CD8-positive, alpha-beta memory T cell (primary cell): Measurements from ENCODE around the gene RPUSD1. TPM values are rescaled to one million over a fixed set of nuclear protein-coding genes. Genes with fewer than 3 reads are reported as not detected.

Experiments used
- CTCF ChIA-PET: fragments of 350-600 bp; sonication (Branson Sonifier 250); formaldehyde crosslinking; loops from one replicate; lab custom pipeline; 2021; ENCODE audit warnings: antibody characterized with exemption; lab: Charles Lee
- POLR2A ChIA-PET: fragments of 350-600 bp; sonication (Branson Sonifier 250); formaldehyde crosslinking; loops from one replicate; lab custom pipeline; 2021; ENCODE audit warnings: antibody characterized with exemption; lab: Charles Lee
- DNase-seq, 5 donors: peaks; one replicate each; pipeline versions ENCODE4 v3.0.0 to v3.0.0-alpha.2; 2020 to 2022; ENCODE audit warnings: mixed read lengths in 1 of 5
- H3K27ac ChIP-seq: one replicate; pipeline ENCODE4 v1.7.0; 2013; ENCODE audit warnings: low read depth, mild to moderate bottlenecking, low read length, moderate library complexity
- H3K27me3 ChIP-seq: 2 replicates; pipeline ENCODE4 v1.7.0; 2013; ENCODE audit warnings: low read length, mild to moderate bottlenecking; ENCODE audit not compliant: insufficient read depth, poor library complexity, severe bottlenecking
- H3K36me3 ChIP-seq: 2 replicates; pipeline ENCODE4 v1.7.0; 2013; ENCODE audit warnings: mild to moderate bottlenecking, low read length, moderate library complexity; ENCODE audit not compliant: insufficient read depth
- H3K4me1 ChIP-seq: 2 replicates; pipeline ENCODE4 v1.7.0; 2013; ENCODE audit warnings: mild to moderate bottlenecking, low read length, moderate library complexity; ENCODE audit not compliant: insufficient read depth
- H3K4me3 ChIP-seq: 2 replicates; pipeline ENCODE4 v1.7.0; 2013; ENCODE audit warnings: mild to moderate bottlenecking, low read length
- H3K9me3 ChIP-seq: 2 replicates; pipeline ENCODE4 v1.7.0; 2013; ENCODE audit warnings: mild to moderate bottlenecking, low read length
- H3K27ac Mint-ChIP-seq, 8 donors: one replicate each; pipeline ENCODE4 v1.8.0; 2020 to 2021; ENCODE audit warnings: mixed read lengths in 8 of 8, mild to moderate bottlenecking in 6 of 8, inconsistent platforms in 3 of 8, moderate library complexity in 3 of 8
- H3K27me3 Mint-ChIP-seq, 2 donors: one replicate each; pipeline ENCODE4 v1.8.0; 2020 to 2021; ENCODE audit warnings: mixed read lengths in 2 of 2, mild to moderate bottlenecking in 1 of 2, moderate library complexity in 1 of 2
- H3K36me3 Mint-ChIP-seq, 3 donors: one replicate each; pipeline ENCODE4 v1.8.0; 2020 to 2021; ENCODE audit warnings: mixed read lengths in 3 of 3, inconsistent platforms in 1 of 3, mild to moderate bottlenecking in 1 of 3
- H3K4me1 Mint-ChIP-seq, 3 donors: one replicate each; pipeline ENCODE4 v1.8.0; 2020 to 2021; ENCODE audit warnings: mixed read lengths in 3 of 3, inconsistent platforms in 1 of 3, mild to moderate bottlenecking in 1 of 3
- H3K4me3 Mint-ChIP-seq, 7 donors: one replicate each; pipeline ENCODE4 v1.8.0; 2020 to 2021; ENCODE audit warnings: mixed read lengths in 7 of 7, mild to moderate bottlenecking in 6 of 7, moderate library complexity in 4 of 7, inconsistent platforms in 2 of 7
- H3K9me3 Mint-ChIP-seq, 5 donors: one replicate each; pipeline ENCODE4 v1.8.0; 2020 to 2022; ENCODE audit warnings: mixed read lengths in 5 of 5, mild to moderate bottlenecking in 3 of 5, moderate library complexity in 2 of 5, inconsistent platforms in 1 of 5
- polyA plus RNA-seq: library from polyadenylated mRNA; unstranded; fragments of 300-500 nt; fragmentation: Illumina TruSeq; gene quantifications from one replicate; pipeline ENCODE4 v1.2.3, GENCODE V29; 2021
- total RNA-seq, 2 experiments: library from RNA; stranded (reverse); gene quantifications; one replicate each; pipeline ENCODE4 v1.2.3, GENCODE V29; 2021

The RPUSD1 gene
- total and polyA plus RNA-seq, 3 experiments from 2014 or later: 34.2 to 44.5 (median 40.2) TPM

GRCh38 chr16:805474-805873 is 17.3 kb upstream of the RPUSD1 start:
- H3K36me3 Mint-ChIP-seq: peaks cover 0 to 3% (median 0%) of the 10 kb centered on the region in 3 donors
- Histone ChIP-seq H3K27me3 (peaks cover 6% of the 10 kb centered on the region), H3K9me3 (no peaks in the 10 kb centered on the region), H3K36me3 (no peaks in the 10 kb centered on the region), H3K4me3 (no peak overlapping the region), H3K4me1 (peaks cover 7% of the 10 kb centered on the region), H3K27ac (no peak overlapping the region)
- H3K9me3 Mint-ChIP-seq: no peaks in the 10 kb centered on the region
- H3K4me1 Mint-ChIP-seq: peaks cover 11 to 15% (median 12%) of the 10 kb centered on the region in 3 donors
- H3K27ac Mint-ChIP-seq: no peak overlapping the region
- peaks cover 10 to 12% of the 10 kb centered on the region in 2 donors for H3K27me3 Mint-ChIP-seq
- no peak overlapping the region for H3K4me3 Mint-ChIP-seq
- no peak for DNase-seq
- POLR2A ChIA-PET: no interaction called here
- CTCF ChIA-PET: interaction anchor here (1.4 kb wide), 1 partner anchor 19 kb away, joined by 3 read pairs; no protein-coding TSS in a partner anchor

DNA sequence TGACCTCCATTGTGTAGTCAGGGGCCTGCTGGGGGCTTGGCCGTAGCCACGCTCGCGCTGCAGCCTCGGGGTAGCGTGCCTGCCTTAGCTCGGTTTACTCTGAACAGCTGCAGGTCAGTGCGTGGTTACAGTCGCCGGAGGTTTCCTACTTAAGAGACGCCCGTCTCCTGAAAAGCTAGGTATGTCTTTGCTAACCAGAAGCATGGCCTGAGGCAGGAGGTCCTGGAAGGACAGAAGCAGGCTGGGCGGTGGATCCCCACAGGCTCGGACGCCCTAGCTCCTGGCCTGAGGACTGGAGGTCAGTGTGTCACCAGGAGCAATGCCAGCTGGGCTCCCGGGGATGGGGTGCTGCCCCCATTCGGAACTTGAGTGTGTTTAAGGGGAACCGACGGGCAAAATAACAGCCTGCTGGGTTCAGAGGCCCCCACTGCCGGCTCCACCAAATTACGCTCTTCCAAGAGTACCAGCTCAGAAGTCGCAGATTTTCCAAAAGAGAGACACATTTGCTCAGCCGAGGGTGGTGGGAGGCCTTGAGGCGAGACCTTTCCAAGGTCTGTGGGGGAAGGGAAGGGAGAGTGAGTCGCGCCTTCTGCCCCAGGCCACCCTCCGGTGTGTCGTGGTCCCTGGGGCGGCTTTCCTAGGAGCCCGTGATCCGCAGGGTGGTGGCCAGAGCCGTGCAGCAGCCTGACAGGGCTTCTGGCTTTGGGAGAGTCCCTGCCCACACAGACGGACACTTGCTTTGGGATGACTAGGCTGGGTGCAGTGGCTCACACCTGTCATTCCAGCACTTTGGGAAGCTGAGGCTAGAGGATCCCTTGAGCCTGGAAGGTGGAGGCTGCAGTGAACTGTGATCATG is 16.2 kb upstream of the RPUSD1 start:
- Histone ChIP-seq H3K27ac (no peak overlapping the region), H3K4me1 (peaks cover 7% of the 10 kb centered on the region), H3K27me3 (peaks cover 6% of the 10 kb centered on the region), H3K9me3 (no peaks in the 10 kb centered on the region), H3K36me3 (no peaks in the 10 kb centered on the region), H3K4me3 (no peak overlapping the region)
- POLR2A ChIA-PET: no interaction called here
- H3K36me3 Mint-ChIP-seq: peaks cover 0 to 3% (median 0%) of the 10 kb centered on the region in 3 donors
- no peak for DNase-seq
- CTCF ChIA-PET: interaction anchor here (1.3 kb wide), 1 partner anchor 19 kb away, joined by 3 read pairs; no protein-coding TSS in a partner anchor
- peak overlapping the region in 2 of 8 donors; percentile 14 to 74 for H3K27ac Mint-ChIP-seq
- peak overlapping the region in 1 of 7 donors; percentile 50 for H3K4me3 Mint-ChIP-seq
- H3K4me1 Mint-ChIP-seq: peaks cover 11 to 13% (median 12%) of the 10 kb centered on the region in 3 donors
- peaks cover 10 to 12% of the 10 kb centered on the region in 2 donors for H3K27me3 Mint-ChIP-seq
- H3K9me3 Mint-ChIP-seq: no peaks in the 10 kb centered on the region

GRCh38 chr16:803754-804080 is 15.5 kb upstream of the RPUSD1 start:
- H3K36me3 ChIP-seq: no peaks in the 10 kb centered on the region
- no peaks in the 10 kb centered on the region for H3K9me3 Mint-ChIP-seq
- H3K27me3 ChIP-seq: peaks cover 6% of the 10 kb centered on the region
- H3K4me3 ChIP-seq: no peak overlapping the region
- H3K27me3 Mint-ChIP-seq: peaks cover 10 to 12% of the 10 kb centered on the region in 2 donors
- no peak overlapping the region for H3K4me3 Mint-ChIP-seq
- H3K9me3 ChIP-seq: no peaks in the 10 kb centered on the region
- peaks cover 9 to 11% (median 11%) of the 10 kb centered on the region in 3 donors for H3K4me1 Mint-ChIP-seq
- H3K36me3 Mint-ChIP-seq: peaks cover 0 to 3% (median 0%) of the 10 kb centered on the region in 3 donors
- no peak for DNase-seq
- CTCF ChIA-PET: interaction anchor here (1.3 kb wide), 1 partner anchor 19 kb away, joined by 3 read pairs; no protein-coding TSS in a partner anchor
- peaks cover 6% of the 10 kb centered on the region for H3K4me1 ChIP-seq
- POLR2A ChIA-PET: no interaction called here
- no peak overlapping the region for H3K27ac ChIP-seq
- no peak overlapping the region for H3K27ac Mint-ChIP-seq

GRCh38 chr16:802914-803753 is 15.0 kb upstream of the RPUSD1 start:
- Histone ChIP-seq H3K27ac (no peak overlapping the region), H3K9me3 (no peaks in the 10 kb centered on the region), H3K36me3 (no peaks in the 10 kb centered on the region), H3K4me3 (no peak overlapping the region), H3K27me3 (peaks cover 6% of the 10 kb centered on the region), H3K4me1 (peaks cover under 1% of the 10 kb centered on the region)
- H3K27me3 Mint-ChIP-seq: peaks cover 13 to 15% of the 10 kb centered on the region in 2 donors
- ChIA-PET CTCF (interaction anchor here (1.3 kb wide), 1 partner anchor 18 kb away, joined by 3 read pairs; no protein-coding TSS in a partner anchor), POLR2A (no interaction called here)
- H3K4me1 Mint-ChIP-seq: peaks cover 5% of the 10 kb centered on the region in 3 donors
- DNase-seq: no peak
- no peaks in the 10 kb centered on the region for H3K9me3 Mint-ChIP-seq
- H3K4me3 Mint-ChIP-seq: no peak overlapping the region
- no peak overlapping the region for H3K27ac Mint-ChIP-seq
- peaks cover 0 to 3% (median 0%) of the 10 kb centered on the region in 3 donors for H3K36me3 Mint-ChIP-seq

GRCh38 chr16:802461-802860 is 14.3 kb upstream of the RPUSD1 start:
- Mint-ChIP-seq H3K27ac (no peak overlapping the region), H3K4me1 (no peaks in the 10 kb centered on the region), H3K9me3 (peaks cover 0 to 2% (median 0%) of the 10 kb centered on the region in 5 donors), H3K27me3 (peaks cover 13 to 15% of the 10 kb centered on the region in 2 donors), H3K36me3 (no peaks in the 10 kb centered on the region), H3K4me3 (peak overlapping the region in 1 of 7 donors; percentile 36)
- no peak for DNase-seq
- Histone ChIP-seq H3K4me1 (no peaks in the 10 kb centered on the region), H3K9me3 (no peaks in the 10 kb centered on the region), H3K27me3 (peaks cover 6% of the 10 kb centered on the region), H3K36me3 (no peaks in the 10 kb centered on the region), H3K4me3 (no peak overlapping the region), H3K27ac (no peak overlapping the region)
- CTCF ChIA-PET: no interaction called here
- POLR2A ChIA-PET: no interaction called here

DNA sequence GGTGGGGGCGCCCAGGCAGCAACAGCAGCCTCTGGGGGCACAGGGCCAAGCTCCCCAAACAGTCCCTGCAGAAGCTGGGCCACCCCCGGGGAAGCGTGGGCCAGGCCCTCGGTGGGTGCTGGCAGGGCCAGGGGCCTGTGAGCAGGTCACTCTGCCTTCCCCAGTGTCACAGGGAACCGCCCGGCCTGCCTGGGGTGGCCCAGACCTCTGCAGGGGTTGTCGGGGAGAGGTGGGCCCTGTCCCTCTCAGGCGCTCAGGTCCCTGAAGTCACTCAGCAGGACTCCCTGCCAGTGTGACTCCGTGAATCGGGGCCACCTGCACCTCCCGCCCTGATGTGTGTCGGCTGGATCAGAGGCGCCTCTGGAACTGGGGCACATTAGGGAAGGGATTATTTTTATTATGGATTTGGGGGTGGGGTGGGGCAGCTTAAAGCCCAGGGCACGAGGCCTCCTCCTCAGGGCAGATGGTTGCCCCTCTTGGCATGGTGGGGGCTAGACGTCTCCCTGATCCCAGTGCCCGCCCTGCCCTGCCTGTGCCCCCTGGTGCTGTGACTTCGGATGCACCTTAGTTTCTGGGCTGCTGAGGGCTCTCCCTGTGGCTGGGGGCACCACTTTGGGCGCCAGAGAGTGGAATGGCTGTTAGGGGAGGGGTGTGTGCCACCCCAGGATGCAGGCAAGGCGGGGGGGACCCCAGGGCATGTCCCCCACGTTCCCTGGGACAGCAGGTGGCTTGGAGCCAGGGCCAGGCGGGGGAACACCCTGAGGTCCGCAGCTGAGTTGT is 13.6 kb upstream of the RPUSD1 start:
- Mint-ChIP-seq H3K27me3 (peaks cover 13 to 15% of the 10 kb centered on the region in 2 donors), H3K36me3 (no peaks in the 10 kb centered on the region), H3K27ac (no peak overlapping the region), H3K4me1 (no peaks in the 10 kb centered on the region), H3K9me3 (peaks cover 0 to 2% (median 0%) of the 10 kb centered on the region in 5 donors), H3K4me3 (no peak overlapping the region)
- no peaks in the 10 kb centered on the region for H3K4me1 ChIP-seq
- no peak overlapping the region for H3K4me3 ChIP-seq
- no peaks in the 10 kb centered on the region for H3K36me3 ChIP-seq
- CTCF ChIA-PET: no interaction called here
- no peaks in the 10 kb centered on the region for H3K9me3 ChIP-seq
- peaks cover 6% of the 10 kb centered on the region for H3K27me3 ChIP-seq
- DNase-seq: no peak
- POLR2A ChIA-PET: interaction anchor here (0.5 to 0.6 kb wide), 2 partner anchors 28 to 494 kb away, joined by 6 to 8 read pairs; no protein-coding TSS in a partner anchor
- H3K27ac ChIP-seq: no peak overlapping the region

GRCh38 chr16:800834-801511 is 12.8 kb upstream of the RPUSD1 start:
- POLR2A ChIA-PET: interaction anchor here (0.5 to 0.6 kb wide), 2 partner anchors 28 to 495 kb away, joined by 6 to 8 read pairs; no protein-coding TSS in a partner anchor
- CTCF ChIA-PET: interaction anchor here (1.1 kb wide), 1 partner anchor 16 kb away, joined by 3 read pairs; no protein-coding TSS in a partner anchor
- H3K4me3 Mint-ChIP-seq: no peak overlapping the region
- peaks cover 0 to 2% (median 0%) of the 10 kb centered on the region in 5 donors for H3K9me3 Mint-ChIP-seq
- Histone ChIP-seq H3K36me3 (no peaks in the 10 kb centered on the region), H3K4me1 (no peaks in the 10 kb centered on the region), H3K4me3 (no peak overlapping the region), H3K27ac (no peak overlapping the region), H3K9me3 (no peaks in the 10 kb centered on the region), H3K27me3 (peaks cover 6% of the 10 kb centered on the region)
- no peak overlapping the region for H3K27ac Mint-ChIP-seq
- H3K4me1 Mint-ChIP-seq: no peaks in the 10 kb centered on the region
- DNase-seq: no peak
- H3K27me3 Mint-ChIP-seq: peaks cover 13 to 15% of the 10 kb centered on the region in 2 donors
- no peaks in the 10 kb centered on the region for H3K36me3 Mint-ChIP-seq
